Keratinocyte (primary cell): ENCODE data around the gene VPS13D. TPM values are rescaled to one million over a fixed set of nuclear protein-coding genes. Genes with fewer than 3 reads are reported as not detected.

Experiments
- DNase-seq: peaks from one replicate; pipeline ENCODE4 v3.0.0-alpha.2; 2011; ENCODE audit warnings: low read depth, missing footprints, low spot score
- FAIRE-seq: peaks from 2 replicates; lab custom pipeline; 2011; peaks lifted over from hg19 to GRCh38; lab: Jason Lieb, UNC
- H2AFZ ChIP-seq: 2 replicates; pipeline ENCODE4 v1.6.0; 2012; ENCODE audit warnings: low read length, control low read depth, inconsistent platforms; ENCODE audit not compliant: control insufficient read depth
- H3K27ac ChIP-seq: 2 replicates; pipeline ENCODE4 v1.5.1; 2011; ENCODE audit warnings: low read length; ENCODE audit not compliant: control insufficient read depth, insufficient read depth
- H3K27me3 ChIP-seq: 3 replicates; pipeline ENCODE4 v1.6.0; 2011; ENCODE audit warnings: low read length; ENCODE audit not compliant: control insufficient read depth, insufficient read depth; ENCODE audit errors: extremely low read depth
- H3K36me3 ChIP-seq, 2 experiments: 2 replicates in 1 of 2; 3 replicates in 1 of 2; pipeline ENCODE4 v1.5.1; 2011; ENCODE audit warnings: low read length in 2 of 2, mild to moderate bottlenecking in 1 of 2; ENCODE audit not compliant: control insufficient read depth in 2 of 2, insufficient read depth in 2 of 2; ENCODE audit errors: extremely low read depth in 1 of 2
- H3K4me1 ChIP-seq: 3 replicates; pipeline ENCODE4 v1.5.1; 2011; ENCODE audit warnings: low read length; ENCODE audit not compliant: control insufficient read depth, insufficient read depth; ENCODE audit errors: extremely low read depth
- H3K4me2 ChIP-seq: 3 replicates; pipeline ENCODE4 v1.6.0; 2011; ENCODE audit warnings: low read depth, low read length; ENCODE audit not compliant: control insufficient read depth, insufficient read depth; ENCODE audit errors: extremely low read depth
- H3K4me3 ChIP-seq, 3 experiments: fragments of 200-600 bp in 1 of 3; sonication (generic) in 1 of 3; 2 replicates in 2 of 3; 3 replicates in 1 of 3; pipeline ENCODE4 v1.5.1; 2011 to 2016; ENCODE audit warnings: low read length in 3 of 3, mild to moderate bottlenecking in 3 of 3, control low read depth in 2 of 3, inconsistent platforms in 1 of 3, low read depth in 1 of 3, mixed read lengths in 1 of 3, mixed run types in 1 of 3, moderate library complexity in 1 of 3; ENCODE audit not compliant: control insufficient read depth in 2 of 3, insufficient read depth in 2 of 3; ENCODE audit errors: extremely low read depth in 1 of 3
- H3K79me2 ChIP-seq: 2 replicates; pipeline ENCODE4 v1.6.0; 2012; ENCODE audit warnings: low read length; ENCODE audit not compliant: control insufficient read depth, insufficient read depth
- H3K9ac ChIP-seq: 3 replicates; pipeline ENCODE4 v1.6.0; 2011; ENCODE audit warnings: low read length; ENCODE audit not compliant: control insufficient read depth, insufficient read depth; ENCODE audit errors: extremely low read depth
- H3K9me1 ChIP-seq: 3 replicates; pipeline ENCODE4 v1.6.0; 2011; ENCODE audit warnings: low read length; ENCODE audit not compliant: control insufficient read depth, insufficient read depth; ENCODE audit errors: extremely low read depth
- H3K9me3 ChIP-seq: 2 replicates; pipeline ENCODE4 v1.5.1; 2012; ENCODE audit warnings: low read depth, low read length; ENCODE audit not compliant: control insufficient read depth
- H4K20me1 ChIP-seq: 3 replicates; pipeline ENCODE4 v1.6.0; 2011; ENCODE audit warnings: low read length; ENCODE audit not compliant: control insufficient read depth, insufficient read depth; ENCODE audit errors: extremely low read depth
- CTCF ChIP-seq, 3 experiments: IDR thresholded peaks in 1 of 3; conservative IDR thresholded peaks in 1 of 3; optimal IDR thresholded peaks in 1 of 3; 2 replicates in 2 of 3; 3 replicates in 1 of 3; pipeline versions ENCODE3 to v1.5.1; 2011; ENCODE audit warnings: low read length in 3 of 3, mild to moderate bottlenecking in 3 of 3, moderate library complexity in 2 of 3, control low read depth in 1 of 3, inconsistent platforms in 1 of 3; ENCODE audit not compliant: insufficient read depth in 2 of 3; ENCODE audit errors: extremely low read depth in 1 of 3
- EZH2 ChIP-seq: IDR thresholded peaks from one replicate; pipeline ENCODE4 v1.6.1; 2012; ENCODE audit warnings: inconsistent platforms, mild to moderate bottlenecking, low read length, moderate library complexity
- dilution Hi-C: fragments of 300-500 bp; cut with MboI; formaldehyde crosslinking; loops from one replicate; pipeline ENCODE4 v1.7.0; 2020; ENCODE audit warnings: low sequenced_read_pairs; ENCODE audit not compliant: extremely low pct_ligation_motif_present
- polyA plus RNA-seq, 5 experiments: library from polyadenylated mRNA; depleted of rRNA in 3 of 5; stranded (reverse) in 3 of 5; stranded (forward) in 1 of 5; unstranded in 1 of 5; fragments of >200 nt; gene quantifications; 1 replicate in 1 of 5; 2 replicates in 3 of 5; 3 replicates in 1 of 5; pipeline versions ENCODE4 v1.2.1 to v1.2.3, GENCODE V29; 2011 to 2012; ENCODE audit warnings: missing spikeins in 2 of 5, low read depth in 1 of 5, low replicate concordance in 1 of 5

Gene VPS13D
- polyA plus RNA-seq, 1 donor (not counting 4 experiments of a cell fraction or from before 2014, with no cell fraction given) = 19.0 TPM

- Histone ChIP-seq H3K79me2 (no peaks in the 10 kb centered on the region), H3K27ac (no peak overlapping the region), H3K4me2 (no peak overlapping the region), H2AFZ (no peak overlapping the region), H3K9ac (no peak overlapping the region), H3K4me1 (peaks cover 50% of the 10 kb centered on the region), H4K20me1 (no peaks in the 10 kb centered on the region), H3K4me3 (no peak overlapping the region), H3K9me3 (no peaks in the 10 kb centered on the region), H3K36me3 (peaks cover 5 to 6% of the 10 kb centered on the region in 2 experiments), H3K9me1 (no peaks in the 10 kb centered on the region), H3K27me3 (no peaks in the 10 kb centered on the region)
- dilution Hi-C loops = no loop called here
- FAIRE-seq (no peak), DNase-seq (no peak)
- TF ChIP-seq EZH2 (no peak), CTCF (optimal IDR thresholded peaks at IDR 0.05 in 1 of 3, IDR thresholded peaks at IDR 0.05 in 1 of 3, conservative IDR thresholded peaks at IDR 0.05 in 1 of 3; ENCODE audit: extremely low read depth in 1 of 3, insufficient read depth in 2 of 3, low read length in 3 of 3) (no peak)
Observed at GRCh38 chr1:12451560-12451900, 221.7 kb downstream of the VPS13D start.

GRCh38 chr1:12452262-12452661 lies 222.4 kb downstream of the VPS13D start:
- no peak overlapping the region for H2AFZ ChIP-seq
- FAIRE-seq = no peak
- no peaks in the 10 kb centered on the region for H4K20me1 ChIP-seq
- H3K9me1 ChIP-seq = no peaks in the 10 kb centered on the region
- H3K36me3 ChIP-seq = peaks cover 5 to 6% of the 10 kb centered on the region in 2 experiments
- H3K4me2 ChIP-seq = no peak overlapping the region
- dilution Hi-C loops = no loop called here
- no peak for TF ChIP-seq CTCF (optimal IDR thresholded peaks at IDR 0.05 in 1 of 3, IDR thresholded peaks at IDR 0.05 in 1 of 3, conservative IDR thresholded peaks at IDR 0.05 in 1 of 3; ENCODE audit: extremely low read depth in 1 of 3, insufficient read depth in 2 of 3, low read length in 3 of 3)
- no peak for TF ChIP-seq EZH2
- H3K27me3 ChIP-seq = no peaks in the 10 kb centered on the region
- H3K9me3 ChIP-seq = no peaks in the 10 kb centered on the region
- H3K4me1 ChIP-seq = peaks cover 53% of the 10 kb centered on the region
- H3K9ac ChIP-seq = no peak overlapping the region
- no peak overlapping the region for H3K4me3 ChIP-seq
- H3K27ac ChIP-seq = no peak overlapping the region
- no peaks in the 10 kb centered on the region for H3K79me2 ChIP-seq
- no peak for DNase-seq
